ENCODE data around the gene CLEC10A.

The CLEC10A gene

GRCh38 chr17:7123844-7124243 is 43.8 kb upstream of the CLEC10A start:
- TF ChIP-seq FOXP2 (optimal IDR thresholded peaks at IDR 0.05; ENCODE audit: borderline replicate concordance, extremely low read depth, extremely low read length, insufficient read depth), result no peak
- no peak for TF ChIP-seq SIN3A (IDR thresholded peaks at IDR 0.05; ENCODE audit: borderline replicate concordance, insufficient read depth, low read length)
- no peak for TF ChIP-seq TAF1 (IDR thresholded peaks at IDR 0.05; ENCODE audit: borderline replicate concordance, insufficient read depth, low read length)
- no peak for TF ChIP-seq REST (IDR thresholded peaks at IDR 0.05; ENCODE audit: insufficient read depth in 1 of 2, low read depth in 2 of 2, low read length in 2 of 2)
- no peak for TF ChIP-seq POLR2AphosphoS5 (IDR thresholded peaks at IDR 0.05; ENCODE audit: low read depth, low read length)

- TF ChIP-seq POLR2AphosphoS5 (IDR thresholded peaks at IDR 0.05; ENCODE audit: low read depth, low read length), result no peak
- no peak for TF ChIP-seq REST (IDR thresholded peaks at IDR 0.05; ENCODE audit: insufficient read depth in 1 of 2, low read depth in 2 of 2, low read length in 2 of 2)
- no peak for TF ChIP-seq TAF1 (IDR thresholded peaks at IDR 0.05; ENCODE audit: borderline replicate concordance, insufficient read depth, low read length)
- TF ChIP-seq FOXP2 (optimal IDR thresholded peaks at IDR 0.05; ENCODE audit: borderline replicate concordance, extremely low read depth, extremely low read length, insufficient read depth), result no peak
Observed at GRCh38 chr17:7122381-7122780, 42.3 kb upstream of the CLEC10A start.

DNA sequence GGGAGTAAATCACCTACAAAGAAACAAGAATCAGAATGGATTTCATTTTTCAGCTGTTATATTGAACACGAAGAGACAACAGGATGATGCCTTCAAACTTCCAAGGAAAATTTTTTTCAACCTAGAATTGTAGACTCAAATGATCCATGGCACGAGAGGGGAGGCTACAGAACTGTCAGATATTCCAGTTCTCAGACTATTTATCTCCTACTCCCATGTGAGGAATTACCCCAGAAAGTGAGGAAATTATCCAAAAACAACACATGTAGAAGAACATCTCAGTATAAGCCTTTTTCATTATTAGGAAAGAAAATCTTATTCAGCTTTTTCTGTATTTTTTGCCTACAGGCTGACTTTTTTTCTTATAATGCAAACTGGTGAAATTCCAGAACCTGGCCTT is 40.1 kb upstream of the CLEC10A start:
- TF ChIP-seq FOXP2 (optimal IDR thresholded peaks at IDR 0.05; ENCODE audit: borderline replicate concordance, extremely low read depth, extremely low read length, insufficient read depth) (no peak), TAF1 (IDR thresholded peaks at IDR 0.05; ENCODE audit: borderline replicate concordance, insufficient read depth, low read length) (no peak), SIN3A (IDR thresholded peaks at IDR 0.05; ENCODE audit: borderline replicate concordance, insufficient read depth, low read length) (no peak), POLR2AphosphoS5 (IDR thresholded peaks at IDR 0.05; ENCODE audit: low read depth, low read length) (no peak), REST (IDR thresholded peaks at IDR 0.05; ENCODE audit: insufficient read depth in 1 of 2, low read depth in 2 of 2, low read length in 2 of 2) (no peak)

GRCh38 chr17:7119314-7119713 is 39.3 kb upstream of the CLEC10A start:
- TF ChIP-seq POLR2AphosphoS5 (IDR thresholded peaks at IDR 0.05; ENCODE audit: low read depth, low read length), result no peak
- no peak for TF ChIP-seq SIN3A (IDR thresholded peaks at IDR 0.05; ENCODE audit: borderline replicate concordance, insufficient read depth, low read length)

- no peak for TF ChIP-seq TAF1 (IDR thresholded peaks at IDR 0.05; ENCODE audit: borderline replicate concordance, insufficient read depth, low read length)
- no peak for TF ChIP-seq POLR2AphosphoS5 (IDR thresholded peaks at IDR 0.05; ENCODE audit: low read depth, low read length)
- no peak for TF ChIP-seq SIN3A (IDR thresholded peaks at IDR 0.05; ENCODE audit: borderline replicate concordance, insufficient read depth, low read length)
- TF ChIP-seq FOXP2 (optimal IDR thresholded peaks at IDR 0.05; ENCODE audit: borderline replicate concordance, extremely low read depth, extremely low read length, insufficient read depth), result no peak
Observed at GRCh38 chr17:7114875-7115614, 35.0 kb upstream of the CLEC10A start.

- TF ChIP-seq SIN3A (IDR thresholded peaks at IDR 0.05; ENCODE audit: borderline replicate concordance, insufficient read depth, low read length), result no peak
- TF ChIP-seq FOXP2 (optimal IDR thresholded peaks at IDR 0.05; ENCODE audit: borderline replicate concordance, extremely low read depth, extremely low read length, insufficient read depth), result no peak
Observed at GRCh38 chr17:7114241-7114874, 34.3 kb upstream of the CLEC10A start, which contains the start of gene ASGR2. Gene ASGR2 (minus strand): TSS chr17:7114822. CDS start chr17:7114240, 582 bp downstream.
